Adipocyte (in vitro differentiated cells): ENCODE results near the gene ZNF222.

Experiments used
- DNase-seq: peaks from one replicate; pipeline ENCODE4 v3.0.0-alpha.2; 2015; ENCODE audit warnings: low read depth
- H3K27me3 ChIP-seq: replicated peaks from 2 replicates; pipeline ENCODE4 v1.7.0; 2013; ENCODE audit warnings: mild to moderate bottlenecking, low read length, moderate library complexity; ENCODE audit not compliant: control insufficient read depth, insufficient read depth
- H3K36me3 ChIP-seq: 2 replicates; pipeline ENCODE4 v1.7.0; 2013; ENCODE audit warnings: low read length, mild to moderate bottlenecking, moderate library complexity; ENCODE audit not compliant: control insufficient read depth, insufficient read depth, severe bottlenecking
- H3K4me1 ChIP-seq: 2 replicates; pipeline ENCODE4 v1.7.0; 2013; ENCODE audit warnings: mild to moderate bottlenecking, low read length, moderate library complexity; ENCODE audit not compliant: control insufficient read depth, insufficient read depth
- H3K4me3 ChIP-seq: 2 replicates; pipeline ENCODE4 v1.7.0; 2013; ENCODE audit warnings: mild to moderate bottlenecking, low read length, moderate library complexity
- H3K9ac ChIP-seq: 2 replicates; pipeline ENCODE4 v1.7.0; 2013; ENCODE audit warnings: mild to moderate bottlenecking, low read length, moderate library complexity
- H3K9me3 ChIP-seq: 2 replicates; pipeline ENCODE4 v1.7.0; 2013; ENCODE audit warnings: mild to moderate bottlenecking, low read length, moderate library complexity; ENCODE audit not compliant: control insufficient read depth

Gene ZNF222

DNA sequence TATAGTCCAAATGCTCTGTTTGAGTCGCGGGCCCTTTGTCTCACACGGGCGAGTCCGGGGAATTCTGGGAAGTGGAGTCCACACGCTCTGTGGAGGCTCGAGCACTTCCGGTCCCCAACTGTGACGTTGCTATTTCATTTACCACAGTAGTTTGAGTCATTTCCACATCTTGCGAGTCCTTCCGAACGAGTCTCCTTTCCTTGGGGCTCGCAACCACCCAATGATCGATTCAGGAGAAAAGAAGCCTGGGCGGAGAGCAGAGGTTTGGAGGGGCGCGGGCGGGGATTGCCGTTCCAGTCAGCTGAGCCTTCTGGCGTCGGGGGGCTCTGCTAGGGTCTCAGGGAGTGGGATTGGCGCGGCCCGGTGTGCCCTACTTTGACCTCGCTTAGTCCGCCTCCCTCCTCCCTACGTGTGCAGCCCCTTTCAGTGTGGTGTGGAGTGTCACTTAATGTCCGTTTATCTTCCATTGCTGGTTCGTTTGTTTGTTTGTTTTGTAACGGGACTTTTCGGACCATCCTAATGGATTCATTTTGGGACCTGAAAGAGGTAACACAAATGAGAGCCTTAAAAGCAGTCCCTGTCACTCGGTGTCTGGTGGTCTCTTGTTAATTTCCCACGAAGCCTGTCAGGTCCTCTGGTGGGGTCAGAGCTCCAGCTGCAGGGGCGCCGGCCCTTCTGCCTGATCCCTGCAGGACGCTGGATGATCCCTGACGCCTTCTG lies at the start of gene ZNF222:
ZNF222 (plus strand) TSS at position 163 of the 720 bp plus-strand sequence; CDS start at position 221, 58 bp downstream.
- DNase-seq, result peak; percentile 97
- peak within 1 kb of the TSS; percentile 94 for H3K9ac ChIP-seq
- peaks cover 9% of the 10 kb centered on the region for H3K4me1 ChIP-seq
- peaks cover 21% of the 10 kb centered on the region for H3K9me3 ChIP-seq
- H3K36me3 ChIP-seq, result peaks cover 37% of the 10 kb centered on the region
- no peaks in the 10 kb centered on the region for H3K27me3 ChIP-seq
- H3K4me3 ChIP-seq, result peak within 1 kb of the TSS; percentile 97

DNA sequence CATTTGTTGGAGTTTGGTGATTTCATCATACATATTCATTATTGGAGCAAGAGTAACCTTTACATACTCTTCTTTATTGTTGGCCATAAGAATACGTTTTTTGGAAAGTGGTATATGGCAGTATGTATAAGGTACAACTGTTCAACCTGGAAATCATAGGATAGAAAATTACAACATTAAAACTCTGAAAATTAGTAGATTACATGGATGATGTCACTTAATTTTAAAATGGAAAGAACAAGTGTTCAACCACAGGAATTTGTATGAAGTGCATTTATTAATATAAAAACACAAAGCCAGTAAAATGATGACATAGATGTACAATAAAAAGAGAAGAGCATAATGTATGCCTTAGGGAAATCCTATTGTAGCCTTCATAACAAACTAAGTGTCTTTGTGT lies 48.4 kb upstream of the ZNF222 start:
- no peak overlapping the region for H3K4me3 ChIP-seq
- H3K9me3 ChIP-seq, result peaks cover 48% of the 10 kb centered on the region
- no peaks in the 10 kb centered on the region for H3K36me3 ChIP-seq
- no peaks in the 10 kb centered on the region for H3K4me1 ChIP-seq
- DNase-seq, result no peak
- H3K9ac ChIP-seq, result no peak overlapping the region
- no peaks in the 10 kb centered on the region for H3K27me3 ChIP-seq

DNA sequence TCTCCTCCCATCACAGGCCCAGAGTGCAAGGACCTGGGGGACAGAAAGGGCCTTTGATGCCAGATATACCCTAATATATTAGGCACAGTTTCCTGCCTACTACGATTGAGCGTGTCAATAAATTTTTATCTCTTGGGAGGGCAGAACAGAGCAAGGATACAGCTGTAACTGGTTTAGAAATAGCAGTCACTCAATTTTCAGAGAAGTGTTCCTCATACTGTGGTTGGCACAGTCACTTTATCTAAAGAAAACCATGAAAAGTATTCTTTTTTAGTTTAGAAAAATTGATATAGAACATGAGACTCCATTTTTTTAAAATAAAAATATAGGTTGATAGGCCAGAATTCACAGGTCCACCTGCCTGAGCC lies 41.7 kb upstream of the ZNF222 start:
- Histone ChIP-seq H3K27me3 (no peaks in the 10 kb centered on the region), H3K4me3 (peak overlapping the region; percentile 89), H3K9me3 (no peaks in the 10 kb centered on the region), H3K4me1 (peaks cover 7% of the 10 kb centered on the region), H3K9ac (no peak overlapping the region), H3K36me3 (peaks cover under 1% of the 10 kb centered on the region)
- no peak for DNase-seq

DNA sequence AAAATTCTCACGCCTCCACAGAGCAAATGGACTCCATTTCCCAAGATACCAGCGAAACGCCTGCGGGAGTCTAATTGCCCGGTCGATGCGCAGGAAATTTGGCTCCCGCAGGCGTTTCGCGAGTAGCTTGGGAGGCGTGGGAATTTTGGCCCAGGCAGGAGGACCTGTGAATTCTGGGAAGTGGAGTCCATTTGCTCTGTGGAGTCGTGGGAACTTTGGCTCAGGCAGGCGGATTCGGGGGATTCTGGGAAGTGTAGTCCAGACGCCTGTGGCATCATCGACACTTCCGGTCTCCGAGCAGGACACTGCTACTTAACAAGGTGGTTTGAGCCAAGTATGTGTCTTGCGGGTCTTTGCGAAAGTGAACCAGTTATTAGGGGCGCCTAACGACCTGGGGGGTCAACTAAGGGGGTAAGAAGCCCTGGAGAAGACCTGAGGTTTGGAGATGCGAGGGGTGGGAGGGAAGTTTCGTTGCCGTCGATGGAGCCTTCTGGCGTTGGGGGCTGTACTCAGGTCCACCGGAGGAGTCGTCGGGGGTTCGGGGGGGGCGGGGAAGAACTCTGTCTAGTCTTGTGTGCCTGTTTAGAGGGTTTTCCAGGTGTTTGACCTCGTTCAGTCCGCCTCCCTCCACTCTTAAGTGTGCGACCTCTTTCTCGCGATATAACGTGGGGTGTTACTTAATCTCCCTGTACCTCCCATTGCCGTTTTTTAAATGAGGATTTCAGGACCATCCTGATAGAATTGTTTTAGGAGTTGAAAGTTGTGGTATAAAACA lies 41.1 kb upstream of the ZNF222 start, which contains the start of gene ZNF155:
ZNF155 (plus strand) TSS at position 277 of the 775 bp plus-strand sequence. CDS start 4,356 bp downstream, outside the sequence.
- Histone ChIP-seq H3K36me3 (peaks cover 7% of the 10 kb centered on the region), H3K9me3 (no peaks in the 10 kb centered on the region), H3K4me3 (peak within 1 kb of the TSS; percentile 89), H3K9ac (peak within 1 kb of the TSS; percentile 80), H3K4me1 (peaks cover 7% of the 10 kb centered on the region), H3K27me3 (no peaks in the 10 kb centered on the region)
- peak; percentile 98 for DNase-seq

DNA sequence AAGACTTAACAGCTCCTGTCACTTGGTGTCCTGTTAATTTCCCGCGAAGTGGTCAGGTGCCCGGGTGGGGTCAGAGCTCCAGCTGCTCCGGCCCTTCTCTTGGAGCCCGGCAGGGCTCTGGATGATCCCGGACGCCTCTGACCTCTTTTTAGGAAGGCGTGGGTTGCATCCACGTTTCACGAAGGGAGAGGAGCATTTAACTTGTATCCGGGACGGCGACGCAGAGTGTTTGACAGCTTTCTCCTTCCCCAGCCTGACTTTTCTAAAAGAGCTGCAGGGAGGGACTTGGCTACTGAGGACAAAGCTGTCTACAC lies 40.5 kb upstream of the ZNF222 start:
- Histone ChIP-seq H3K4me3 (peak overlapping the region; percentile 89), H3K9me3 (no peaks in the 10 kb centered on the region), H3K36me3 (peaks cover 12% of the 10 kb centered on the region), H3K4me1 (peaks cover 7% of the 10 kb centered on the region), H3K27me3 (no peaks in the 10 kb centered on the region), H3K9ac (peak overlapping the region; percentile 80)
- no peak for DNase-seq

DNA sequence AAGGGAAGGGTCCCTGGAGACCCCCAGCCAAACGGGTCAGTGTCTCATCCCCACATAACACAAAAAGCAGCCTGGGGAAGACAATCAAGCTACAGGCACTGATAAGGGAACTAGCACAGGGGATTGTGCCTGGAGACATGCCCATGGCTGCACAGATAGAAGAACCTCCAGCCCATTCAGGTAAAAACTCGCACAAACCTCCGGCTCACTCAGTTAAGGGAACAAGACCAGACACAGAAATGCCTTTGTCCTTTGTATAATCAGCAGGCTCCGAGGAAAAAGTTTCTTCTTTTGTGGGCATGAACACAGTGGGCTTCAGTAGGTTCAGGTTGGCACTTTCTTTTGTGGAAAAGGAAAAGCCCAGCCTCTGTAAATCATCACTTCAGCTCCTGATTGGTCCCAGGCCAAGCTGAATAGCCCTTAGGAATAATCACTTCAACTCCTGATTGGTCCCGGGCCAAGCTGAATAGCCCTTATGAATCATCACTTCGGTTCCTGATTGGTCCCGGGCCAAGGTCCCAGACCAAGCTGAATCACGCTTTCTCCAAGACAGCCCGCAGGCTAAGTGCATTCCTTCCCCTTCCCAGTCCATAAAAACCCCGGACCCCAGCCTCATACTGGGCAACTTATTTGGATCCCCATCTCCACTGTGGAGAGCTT lies 27.4 kb upstream of the ZNF222 start:
- H3K27me3 ChIP-seq, result no peaks in the 10 kb centered on the region
- no peak overlapping the region for H3K4me3 ChIP-seq
- H3K36me3 ChIP-seq, result peaks cover 44% of the 10 kb centered on the region
- peaks cover 4% of the 10 kb centered on the region for H3K4me1 ChIP-seq
- no peak overlapping the region for H3K9ac ChIP-seq
- no peak for DNase-seq
- H3K9me3 ChIP-seq, result no peaks in the 10 kb centered on the region

DNA sequence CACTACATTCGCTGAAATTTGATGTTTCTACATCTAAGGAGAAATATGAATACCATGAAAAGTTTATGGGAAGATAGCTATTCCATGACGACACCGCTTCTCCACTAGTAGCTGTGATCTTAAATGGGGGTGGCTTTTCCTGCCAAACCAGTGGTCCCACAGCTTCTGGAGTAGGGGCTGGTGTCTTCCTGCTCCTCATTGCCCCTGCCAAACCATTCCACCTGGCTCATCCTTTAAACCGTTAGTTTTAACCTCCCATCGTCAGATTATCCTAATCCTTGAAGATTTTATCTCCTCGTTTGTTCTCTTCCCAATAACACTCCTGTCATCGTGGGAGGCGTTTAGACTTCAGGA lies 23.0 kb upstream of the ZNF222 start:
- peak overlapping the region; percentile 88 for H3K4me3 ChIP-seq
- H3K9me3 ChIP-seq, result no peaks in the 10 kb centered on the region
- peaks cover 4% of the 10 kb centered on the region for H3K36me3 ChIP-seq
- peak; percentile 38 for DNase-seq
- no peaks in the 10 kb centered on the region for H3K27me3 ChIP-seq
- H3K9ac ChIP-seq, result peak overlapping the region; percentile 91
- peaks cover 10% of the 10 kb centered on the region for H3K4me1 ChIP-seq

DNA sequence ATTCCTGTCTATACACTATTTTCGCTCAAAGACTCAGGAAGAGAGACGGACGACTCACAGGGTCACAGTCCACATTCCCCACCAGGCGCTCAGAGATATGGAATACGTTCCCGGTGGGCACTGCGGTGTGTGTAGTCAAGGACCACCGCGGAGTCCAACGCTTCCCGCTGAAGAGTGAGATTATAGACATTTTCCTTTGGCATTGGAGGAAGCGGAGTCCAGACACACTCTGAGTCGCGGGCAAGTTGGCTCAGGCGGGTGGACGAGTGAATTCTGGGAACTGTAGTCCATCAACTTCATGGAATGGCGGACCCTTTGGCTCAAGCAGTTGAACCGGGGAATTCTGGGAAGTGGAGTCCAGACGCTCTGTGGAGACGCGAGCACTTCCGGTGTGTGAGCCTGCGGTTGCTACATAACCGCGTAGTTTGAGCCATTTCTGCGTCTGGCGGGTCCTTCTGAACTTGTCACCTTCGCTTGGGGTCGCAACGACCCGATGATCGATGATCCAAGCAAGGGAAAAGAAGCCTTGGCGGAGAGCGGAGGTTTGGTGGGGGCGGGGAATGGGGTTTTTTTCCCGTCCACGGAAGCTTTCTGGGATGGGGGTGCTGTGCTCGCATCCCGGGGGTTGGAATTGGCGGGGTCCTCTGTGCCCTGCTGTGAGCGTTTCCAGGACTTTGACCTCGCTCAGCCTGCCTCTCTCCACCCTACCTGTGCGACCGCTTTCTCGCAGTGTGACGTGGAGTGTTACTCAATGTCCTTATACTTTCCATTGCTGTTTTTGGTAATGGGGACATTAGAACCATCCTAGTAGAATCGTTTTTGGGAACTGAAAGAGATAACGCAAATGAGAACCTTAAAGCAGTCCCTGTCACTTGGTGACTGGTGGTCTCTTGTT lies 22.4 kb upstream of the ZNF222 start, which contains the start of gene ZNF230:
ZNF230 (plus strand) TSS at position 392 of the 895 bp plus-strand sequence. CDS start 4,122 bp downstream, outside the sequence.
- Histone ChIP-seq H3K27me3 (no peaks in the 10 kb centered on the region), H3K9me3 (no peaks in the 10 kb centered on the region), H3K9ac (peak within 1 kb of the TSS; percentile 91), H3K4me1 (peaks cover 10% of the 10 kb centered on the region), H3K36me3 (peaks cover 8% of the 10 kb centered on the region), H3K4me3 (peak within 1 kb of the TSS; percentile 88)
- peak; percentile 99 for DNase-seq

DNA sequence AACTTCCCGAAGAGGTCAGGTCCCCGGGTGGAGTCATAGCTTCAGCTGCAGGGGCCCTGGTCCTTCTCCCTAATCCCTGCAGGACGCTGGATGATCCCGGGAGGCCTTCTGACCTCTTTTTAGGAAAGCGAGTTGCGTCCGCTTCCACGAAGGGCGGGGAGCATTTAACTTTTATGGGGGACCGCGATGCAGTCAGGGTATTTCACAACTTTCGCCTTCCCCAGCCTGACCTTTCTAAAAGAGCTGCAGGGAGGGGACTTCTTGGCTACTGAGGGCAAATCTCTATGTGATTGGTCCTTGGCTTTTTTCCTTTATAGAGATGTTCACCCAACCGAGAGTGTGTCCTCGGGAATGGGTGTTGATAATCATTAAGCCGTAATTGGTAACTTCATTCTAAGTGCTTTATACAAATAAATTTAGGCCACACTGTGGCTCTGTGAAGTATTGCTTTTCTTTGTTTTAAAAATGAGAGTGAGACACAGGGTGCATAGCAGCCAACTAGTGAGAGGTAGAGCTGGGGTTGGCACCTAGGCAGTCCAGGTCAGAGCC lies 21.6 kb upstream of the ZNF222 start:
- peaks cover 2% of the 10 kb centered on the region for H3K9me3 ChIP-seq
- H3K4me3 ChIP-seq, result peak overlapping the region; percentile 88
- no peaks in the 10 kb centered on the region for H3K27me3 ChIP-seq
- H3K4me1 ChIP-seq, result peaks cover 10% of the 10 kb centered on the region
- peaks cover 16% of the 10 kb centered on the region for H3K36me3 ChIP-seq
- H3K9ac ChIP-seq, result peak overlapping the region; percentile 91
- DNase-seq, result peak; percentile 52

DNA sequence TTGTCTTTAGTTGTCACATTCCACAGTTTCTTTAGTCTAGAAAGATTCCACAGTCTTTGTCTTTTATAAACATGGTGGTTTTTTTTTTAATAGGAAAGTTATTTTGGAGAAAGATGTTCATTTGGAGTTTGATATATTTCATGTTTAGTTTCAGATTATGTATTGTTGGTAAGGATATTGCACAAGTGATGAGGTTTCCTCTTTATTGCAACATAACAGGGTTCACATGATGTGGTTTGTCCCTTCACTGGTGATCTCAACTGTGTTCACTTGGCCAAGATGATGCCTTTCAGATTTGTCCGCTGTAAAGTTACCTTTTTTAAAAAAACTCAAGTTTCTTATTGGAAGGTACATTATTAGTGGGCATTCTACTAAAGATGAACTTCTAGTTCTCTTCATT lies 19.2 kb upstream of the ZNF222 start:
- peaks cover 10% of the 10 kb centered on the region for H3K4me1 ChIP-seq

More for the DNA sequence above, 19.2 kb upstream of the ZNF222 start:
- no peaks in the 10 kb centered on the region for H3K27me3 ChIP-seq
- peaks cover 27% of the 10 kb centered on the region for H3K9me3 ChIP-seq
- H3K4me3 ChIP-seq, result no peak overlapping the region
- H3K36me3 ChIP-seq, result peaks cover 40% of the 10 kb centered on the region
- DNase-seq, result peak; percentile 29
- no peak overlapping the region for H3K9ac ChIP-seq
